Measurements from ENCODE around the gene FUT7. TPM values are rescaled to one million over a fixed set of nuclear protein-coding genes. Genes with fewer than 3 reads are reported as not detected.
A peak's percentile ranks its signal among the peaks of the same experiment; 100 is the strongest.

FUT7 gene
- total and polyA plus RNA-seq, 11 donors, result 0.15 to 0.48 (median 0.17) TPM; not detected in 8

GRCh38 chr9:137078701-137079400, 47.0 kb upstream of the FUT7 start:
- Histone ChIP-seq H3K27ac (peak overlapping the region in 1 of 12 donors; percentile 76), H3K36me3 (peaks cover 0 to 50% (median 40%) of the 10 kb centered on the region in 9 donors), H3K4me3 (peak overlapping the region in 8 of 12 donors; percentile 60 to 85 (median 76)), H3K4me1 (peaks cover 0 to 32% (median 11%) of the 10 kb centered on the region in 12 donors), H3K27me3 (no peaks in the 10 kb centered on the region), H3K9me3 (no peaks in the 10 kb centered on the region)
- WGBS, 4 donors, result 73 to 83% (median 76%) methylated on average over 13 to 51 of the region's 51 CpGs
- DNase-seq (no peak), ATAC-seq (no peak)
- intact Hi-C loops (cut with DNase I), result no loop called here
- TF ChIP-seq CTCF (IDR thresholded peaks at IDR 0.05) (no peak), POLR2A (IDR thresholded peaks at IDR 0.05) (no peak)

GRCh38 chr9:137077758-137078693, 46.1 kb upstream of the FUT7 start:
- intact Hi-C loops (cut with DNase I), result no loop called here
- H3K27me3 ChIP-seq, result no peaks in the 10 kb centered on the region
- peak in 3 of 4 donors; percentile 14 to 17 (median 17) for ATAC-seq
- WGBS, 4 donors, result 16 to 27% (median 20%) methylated on average over 32 to 76 of the region's 76 CpGs
- H3K4me1 ChIP-seq, result peaks cover 0 to 38% (median 11%) of the 10 kb centered on the region in 12 donors
- peak overlapping the region in 8 of 12 donors; percentile 22 to 83 (median 62) for H3K27ac ChIP-seq
- TF ChIP-seq CTCF (IDR thresholded peaks at IDR 0.05), result no peak
- no peak for TF ChIP-seq POLR2A (IDR thresholded peaks at IDR 0.05)
- peaks cover 0 to 48% (median 39%) of the 10 kb centered on the region in 9 donors for H3K36me3 ChIP-seq
- peak in 1 of 5 donors; percentile 77 for DNase-seq
- no peaks in the 10 kb centered on the region for H3K9me3 ChIP-seq
- H3K4me3 ChIP-seq, result peak overlapping the region; percentile 57 to 85 (median 70)

- DNase-seq, result peak; percentile 78 to 93 (median 85)
- TF ChIP-seq POLR2A (IDR thresholded peaks at IDR 0.05) (peak in 1 of 2 donors; percentile 45), CTCF (IDR thresholded peaks at IDR 0.05) (no peak)
Observed at GRCh38 chr9:137077010-137077747, 45.3 kb upstream of the FUT7 start, which contains the start of gene UAP1L1. TSS of gene UAP1L1 (plus strand) at chr9:137077517. CDS start at chr9:137077533, 16 bp downstream.

More at GRCh38 chr9:137077010-137077747, 45.3 kb upstream of the FUT7 start, which contains the start of gene UAP1L1:
- Histone ChIP-seq H3K4me3 (peak within 1 kb of the TSS; percentile 57 to 85 (median 70)), H3K27me3 (no peaks in the 10 kb centered on the region), H3K36me3 (peaks cover 0 to 39% (median 33%) of the 10 kb centered on the region in 9 donors), H3K27ac (peak within 1 kb of the TSS in 11 of 12 donors; percentile 18 to 83 (median 59)), H3K9me3 (no peaks in the 10 kb centered on the region), H3K4me1 (peaks cover 0 to 46% (median 11%) of the 10 kb centered on the region in 12 donors)
- WGBS, 4 donors, result 1 to 9% (median 2%) methylated on average over 13 to 85 of the region's 87 CpGs
- intact Hi-C loops (cut with DNase I), result no loop called here
- ATAC-seq, result peak; percentile 40 to 74 (median 64)
